Endothelial cell of umbilical vein (primary cell): ENCODE data around the gene NOTCH1. TPM values are rescaled to one million over a fixed set of nuclear protein-coding genes. Genes with fewer than 3 reads are reported as not detected.

Experiments
- BruUV-seq: library from RNA; stranded (reverse); fragments of 400-500 nt; replicated peaks from 2 replicates; lab custom pipeline; 2021; lab: Mats Ljungman, UMichigan
- CTCF ChIA-PET: fragments of 300-600, 350-600 bp; sonication (Branson Sonifier 250); formaldehyde crosslinking; loops from one replicate; lab custom pipeline; 2021; ENCODE audit warnings: antibody characterized with exemption, inconsistent platforms; lab: Charles Lee
- POLR2A ChIA-PET: fragments of 300-600, 350-600 bp; sonication (Branson Sonifier 250); formaldehyde crosslinking; loops from one replicate; lab custom pipeline; 2021; ENCODE audit warnings: antibody characterized with exemption, inconsistent platforms; lab: Charles Lee
- DNase-seq: peaks from one replicate; pipeline ENCODE4 v3.0.0-alpha.2; 2011; ENCODE audit warnings: low read depth, low spot score
- FAIRE-seq: peaks from 2 replicates; lab custom pipeline; 2011; peaks lifted over from hg19 to GRCh38; lab: Jason Lieb, UNC
- H2AFZ ChIP-seq: 2 replicates; pipeline ENCODE4 v1.6.0; 2012; ENCODE audit warnings: low read depth, low read length, control low read depth, inconsistent platforms
- H3K27ac ChIP-seq: 2 replicates; pipeline ENCODE4 v1.5.1; 2011; ENCODE audit warnings: low read depth, mild to moderate bottlenecking, control low read depth, low read length, moderate library complexity; ENCODE audit not compliant: insufficient read depth
- H3K27me3 ChIP-seq, 2 experiments: 2 replicates each; pipeline versions ENCODE4 v1.6.0 to v1.6.1; 2011; ENCODE audit warnings: low read length in 2 of 2, mixed read lengths in 1 of 2; ENCODE audit not compliant: control insufficient read depth in 2 of 2, insufficient read depth in 2 of 2
- H3K36me3 ChIP-seq, 2 experiments: 2 replicates in 1 of 2; 3 replicates in 1 of 2; pipeline ENCODE4 v1.5.1; 2011; ENCODE audit warnings: low read length in 2 of 2, mild to moderate bottlenecking in 1 of 2, moderate library complexity in 1 of 2; ENCODE audit not compliant: control insufficient read depth in 2 of 2, insufficient read depth in 2 of 2; ENCODE audit errors: extremely low read depth in 1 of 2
- H3K4me1 ChIP-seq: 3 replicates; pipeline ENCODE4 v1.5.1; 2011; ENCODE audit warnings: mild to moderate bottlenecking, low read length; ENCODE audit not compliant: control insufficient read depth, insufficient read depth; ENCODE audit errors: extremely low read depth
- H3K4me2 ChIP-seq: 2 replicates; pipeline ENCODE4 v1.6.1; 2011; ENCODE audit warnings: low read length, control low read depth, mixed read lengths; ENCODE audit not compliant: insufficient read depth
- H3K4me3 ChIP-seq, 3 experiments: fragments of 200-600 bp in 1 of 3; sonication (generic), shearing (Covaris generic) in 1 of 3; replicated peaks in 1 of 3; 2 replicates each; pipeline ENCODE4 v1.5.1; 2011 to 2016; ENCODE audit warnings: control low read depth in 3 of 3, low read length in 3 of 3, mild to moderate bottlenecking in 2 of 3, inconsistent platforms in 1 of 3, low read depth in 1 of 3, moderate library complexity in 1 of 3; ENCODE audit not compliant: insufficient read depth in 1 of 3
- H3K79me2 ChIP-seq: 2 replicates; pipeline ENCODE4 v1.6.0; 2012; ENCODE audit warnings: low read length, inconsistent platforms; ENCODE audit not compliant: control insufficient read depth, insufficient read depth
- H3K9ac ChIP-seq: replicated peaks from 2 replicates; pipeline ENCODE3; 2011; ENCODE audit warnings: low read length, control low read depth; ENCODE audit not compliant: insufficient read depth; ENCODE audit errors: extremely low read depth
- H3K9me1 ChIP-seq: replicated peaks from 3 replicates; pipeline ENCODE4 v1.6.0; 2011; ENCODE audit warnings: mild to moderate bottlenecking, low read length; ENCODE audit not compliant: control insufficient read depth, insufficient read depth; ENCODE audit errors: extremely low read depth
- H3K9me3 ChIP-seq: replicated peaks from 2 replicates; pipeline ENCODE4 v1.5.1; 2012; ENCODE audit warnings: low read length, inconsistent platforms; ENCODE audit not compliant: control insufficient read depth, insufficient read depth
- H4K20me1 ChIP-seq: replicated peaks from 2 replicates; pipeline ENCODE3; 2011; ENCODE audit warnings: mild to moderate bottlenecking, low read length; ENCODE audit not compliant: control insufficient read depth, insufficient read depth; ENCODE audit errors: extremely low read depth
- EZH2 ChIP-seq: IDR thresholded peaks from 2 replicates; pipeline ENCODE4 v1.6.1; 2012; ENCODE audit warnings: borderline replicate concordance, low read depth, mild to moderate bottlenecking, moderate library complexity, low read length, inconsistent platforms; ENCODE audit not compliant: severe bottlenecking
- FOS ChIP-seq: IDR thresholded peaks from 2 replicates; pipeline ENCODE4 v1.6.1; 2011; ENCODE audit warnings: mild to moderate bottlenecking, low read length, moderate library complexity, borderline replicate concordance; ENCODE audit not compliant: insufficient read depth
- GATA2 ChIP-seq: IDR thresholded peaks from 2 replicates; pipeline ENCODE4 v1.7.0; 2011; ENCODE audit warnings: low read depth, mild to moderate bottlenecking, moderate library complexity, mixed read lengths, low read length; ENCODE audit not compliant: insufficient read length, insufficient read depth
- JUN ChIP-seq: IDR thresholded peaks from 2 replicates; pipeline ENCODE4 v1.6.1; 2011; ENCODE audit warnings: borderline replicate concordance, low read depth; ENCODE audit not compliant: insufficient read length, insufficient read depth
- MYC ChIP-seq: IDR thresholded peaks from one replicate; pipeline ENCODE4 v1.6.1; 2011; ENCODE audit warnings: mild to moderate bottlenecking, low read depth, low read length
- POLR2A ChIP-seq: IDR thresholded peaks from 2 replicates; pipeline ENCODE4 v1.6.1; 2012; ENCODE audit warnings: low read depth, mild to moderate bottlenecking, control low read depth, low read length
- POLR2AphosphoS5 ChIP-seq: IDR thresholded peaks from 2 replicates; pipeline ENCODE4 v1.6.1; 2012; ENCODE audit warnings: low read depth, mild to moderate bottlenecking, control low read depth, low read length, moderate library complexity; ENCODE audit not compliant: insufficient read depth
- dilution Hi-C: fragments of 300-500 bp; cut with MboI; formaldehyde crosslinking; loops from one replicate; pipeline ENCODE4 v1.15.0; 2019; ENCODE audit warnings: low sequenced_read_pairs; ENCODE audit not compliant: extremely low pct_ligation_motif_present
- intact Hi-C: fragments of 100-400 bp; cut with micrococcal nuclease; formaldehyde crosslinking; loops from one replicate; pipeline ENCODE4 v1.10.0; 2022
- polyA plus RNA-seq, 4 experiments: library from polyadenylated mRNA; depleted of rRNA in 3 of 4; stranded (reverse) in 3 of 4; unstranded in 1 of 4; fragments of >200 nt; gene quantifications; 2 replicates each; pipeline versions ENCODE4 v1.2.1 to v1.2.3, GENCODE V29; 2011 to 2012; ENCODE audit warnings: missing spikeins in 1 of 4
- total RNA-seq: library from RNA; stranded (reverse); gene quantifications from 2 replicates; pipeline ENCODE4 v1.2.3, GENCODE V29; 2021
- TF ChIP-seq, protein P1 (sequence below): IDR thresholded peaks from 2 replicates; pipeline ENCODE4 v1.6.1; 2011; ENCODE audit not compliant: insufficient read depth, insufficient read length
- TF ChIP-seq, protein P2 (sequence below), 2 donors: IDR thresholded peaks; 1 replicate in 1 of 2; 2 replicates in 1 of 2; pipeline ENCODE4 v1.5.1; 2011; ENCODE audit warnings: low read length in 2 of 2, mild to moderate bottlenecking in 2 of 2, moderate library complexity in 2 of 2, control low read depth in 1 of 2, inconsistent platforms in 1 of 2, low read depth in 1 of 2; ENCODE audit not compliant: insufficient read depth in 1 of 2; ENCODE audit errors: extremely low read depth in 1 of 2

The NOTCH1 gene
- total and polyA plus RNA-seq, 2 donors (not counting 3 experiments of a cell fraction or from before 2014, with no cell fraction given), result 31.7 to 153 TPM

DNA sequence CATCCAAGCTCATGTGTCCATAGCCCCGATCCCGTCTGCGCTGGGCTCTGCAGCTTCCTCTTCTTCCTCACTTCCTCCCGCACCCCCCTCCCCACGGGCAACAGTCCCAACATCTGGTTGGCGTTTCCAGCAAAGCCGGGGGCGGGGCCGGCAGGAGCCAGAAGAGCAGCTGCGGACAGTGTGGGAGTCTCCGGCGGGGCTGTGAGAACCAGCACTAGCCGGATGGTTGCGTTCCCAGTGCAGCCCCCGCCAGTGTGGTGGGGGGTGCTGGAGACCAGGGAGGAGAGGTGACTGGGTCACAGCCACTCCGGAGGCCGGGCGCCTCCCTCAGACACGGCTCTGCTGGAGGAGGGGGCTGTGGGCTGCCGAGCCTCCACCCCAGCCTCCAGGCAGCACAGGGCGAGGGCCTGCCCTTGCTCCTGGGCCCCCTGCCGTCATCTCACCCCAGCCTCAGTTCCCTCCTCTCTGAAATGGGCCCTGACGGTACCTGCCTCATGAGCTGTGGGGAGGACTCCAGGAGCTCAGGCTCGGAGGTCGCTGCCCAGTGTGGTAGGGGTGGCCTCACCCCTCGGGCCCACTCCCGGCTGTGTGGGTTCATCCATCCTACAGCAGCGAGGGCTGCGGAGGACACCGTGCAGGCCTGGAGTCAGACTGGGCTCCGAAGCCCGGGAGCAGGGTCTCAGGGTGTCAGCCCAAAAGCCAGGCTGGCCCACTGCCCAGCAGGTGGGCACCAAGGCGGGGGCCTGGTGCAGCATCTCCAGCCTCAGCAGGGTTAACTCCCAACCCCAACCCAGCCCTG is 41.5 kb upstream of the NOTCH1 start:
- no peak overlapping the region for H3K4me2 ChIP-seq
- no peaks in the 10 kb centered on the region for H3K79me2 ChIP-seq
- no TSS peak for BruUV-seq
- TF ChIP-seq JUN, result no peak
- no peak for TF ChIP-seq POLR2A
- TF ChIP-seq, protein P1, sequence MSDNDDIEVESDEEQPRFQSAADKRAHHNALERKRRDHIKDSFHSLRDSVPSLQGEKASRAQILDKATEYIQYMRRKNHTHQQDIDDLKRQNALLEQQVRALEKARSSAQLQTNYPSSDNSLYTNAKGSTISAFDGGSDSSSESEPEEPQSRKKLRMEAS, result no peak
- no peak for TF ChIP-seq POLR2AphosphoS5
- TF ChIP-seq FOS, result no peak
- TF ChIP-seq, protein P2, sequence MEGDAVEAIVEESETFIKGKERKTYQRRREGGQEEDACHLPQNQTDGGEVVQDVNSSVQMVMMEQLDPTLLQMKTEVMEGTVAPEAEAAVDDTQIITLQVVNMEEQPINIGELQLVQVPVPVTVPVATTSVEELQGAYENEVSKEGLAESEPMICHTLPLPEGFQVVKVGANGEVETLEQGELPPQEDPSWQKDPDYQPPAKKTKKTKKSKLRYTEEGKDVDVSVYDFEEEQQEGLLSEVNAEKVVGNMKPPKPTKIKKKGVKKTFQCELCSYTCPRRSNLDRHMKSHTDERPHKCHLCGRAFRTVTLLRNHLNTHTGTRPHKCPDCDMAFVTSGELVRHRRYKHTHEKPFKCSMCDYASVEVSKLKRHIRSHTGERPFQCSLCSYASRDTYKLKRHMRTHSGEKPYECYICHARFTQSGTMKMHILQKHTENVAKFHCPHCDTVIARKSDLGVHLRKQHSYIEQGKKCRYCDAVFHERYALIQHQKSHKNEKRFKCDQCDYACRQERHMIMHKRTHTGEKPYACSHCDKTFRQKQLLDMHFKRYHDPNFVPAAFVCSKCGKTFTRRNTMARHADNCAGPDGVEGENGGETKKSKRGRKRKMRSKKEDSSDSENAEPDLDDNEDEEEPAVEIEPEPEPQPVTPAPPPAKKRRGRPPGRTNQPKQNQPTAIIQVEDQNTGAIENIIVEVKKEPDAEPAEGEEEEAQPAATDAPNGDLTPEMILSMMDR (IDR thresholded peaks at IDR 0.05; ENCODE audit: extremely low read depth in 1 of 2, insufficient read depth in 1 of 2, low read depth in 1 of 2, low read length in 2 of 2), result no peak
- TF ChIP-seq GATA2, result no peak
- no peak for TF ChIP-seq EZH2
- TF ChIP-seq MYC, result no peak
- peak overlapping the region; percentile 3 for H2AFZ ChIP-seq
- no peak for FAIRE-seq
- intact Hi-C loops, result no loop called here
- H3K9me1 ChIP-seq, result no peaks in the 10 kb centered on the region
- no peak overlapping the region for H3K27ac ChIP-seq
- H3K4me3 ChIP-seq, result no peak overlapping the region
- no peaks in the 10 kb centered on the region for H3K36me3 ChIP-seq
- H3K9ac ChIP-seq, result no peak overlapping the region
- peaks cover 14% of the 10 kb centered on the region for H3K4me1 ChIP-seq
- dilution Hi-C loops, result no loop called here
- no peaks in the 10 kb centered on the region for H4K20me1 ChIP-seq
- peak; percentile 44 for DNase-seq
- H3K27me3 ChIP-seq, result no peaks in the 10 kb centered on the region
- ChIA-PET POLR2A (no interaction called here), CTCF (interaction anchor here (1.0 to 1.2 kb wide), 2 partner anchors 19 to 41 kb away, joined by 4 read pairs; no protein-coding TSS in a partner anchor)
- H3K9me3 ChIP-seq, result no peaks in the 10 kb centered on the region
